Measurements from ENCODE around the gene HTR5A. TPM values are rescaled to one million over a fixed set of nuclear protein-coding genes. Genes with fewer than 3 reads are reported as not detected.

HTR5A gene
- polyA plus RNA-seq, 5 donors = not detected

DNA sequence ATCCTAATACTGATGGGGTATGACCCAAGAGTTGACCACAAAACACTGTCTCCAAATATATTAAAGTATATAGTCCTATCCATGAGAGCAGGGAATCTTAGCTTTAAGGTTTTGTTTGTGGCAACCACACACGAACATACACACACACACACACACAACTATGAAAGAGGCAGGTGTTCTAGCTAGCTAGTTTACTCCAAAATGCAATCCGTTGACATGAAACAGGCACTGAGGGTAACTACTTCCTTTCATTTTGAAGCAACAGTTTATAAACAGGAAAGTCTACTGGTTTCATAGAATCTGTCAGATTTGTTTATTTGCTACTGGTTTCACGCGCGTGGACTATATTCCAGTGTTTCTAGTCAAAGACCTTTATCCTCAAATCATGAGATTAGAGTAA is 14.8 kb downstream of the HTR5A start:
- DNase-seq = no peak

DNA sequence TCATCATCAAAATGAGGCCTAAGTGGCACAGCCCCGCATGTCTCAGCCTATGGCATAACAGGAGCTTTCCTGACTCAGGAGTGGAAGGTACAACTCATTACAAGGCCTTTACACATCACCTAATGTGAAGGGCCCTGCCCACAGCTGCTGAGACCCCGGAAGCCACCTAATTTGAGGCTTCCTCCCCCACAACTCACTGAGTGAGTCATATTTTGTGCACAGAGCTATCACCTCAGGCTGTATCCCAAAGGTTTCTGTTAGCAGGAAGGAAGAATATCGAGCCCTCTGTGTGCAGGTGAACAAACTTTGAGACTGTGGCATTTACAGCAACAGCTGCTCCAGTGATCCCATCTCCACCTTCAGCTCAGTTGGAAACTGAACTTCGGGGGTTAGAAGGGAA is 20.6 kb downstream of the HTR5A start:
- no peak for DNase-seq

DNA sequence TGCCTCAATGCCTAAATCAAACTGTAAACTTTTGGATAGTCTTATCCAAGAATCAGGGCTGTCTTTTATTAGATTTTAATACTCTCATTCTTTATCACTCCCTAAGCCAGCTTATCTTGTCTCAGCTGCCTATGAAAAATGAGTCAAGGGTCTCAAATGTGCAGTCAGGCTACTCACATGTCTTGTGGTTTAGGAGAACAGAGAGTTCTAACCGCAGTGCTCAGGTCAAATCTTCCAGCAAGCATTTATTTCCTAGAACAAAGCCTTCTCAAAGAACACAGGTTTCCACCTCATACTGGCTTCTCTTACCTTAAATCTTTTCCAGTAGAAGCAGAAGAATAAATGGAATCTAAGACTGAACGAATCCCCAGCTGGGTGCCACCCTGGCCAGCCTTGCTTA is 23.5 kb downstream of the HTR5A start:
- no peak for DNase-seq

DNA sequence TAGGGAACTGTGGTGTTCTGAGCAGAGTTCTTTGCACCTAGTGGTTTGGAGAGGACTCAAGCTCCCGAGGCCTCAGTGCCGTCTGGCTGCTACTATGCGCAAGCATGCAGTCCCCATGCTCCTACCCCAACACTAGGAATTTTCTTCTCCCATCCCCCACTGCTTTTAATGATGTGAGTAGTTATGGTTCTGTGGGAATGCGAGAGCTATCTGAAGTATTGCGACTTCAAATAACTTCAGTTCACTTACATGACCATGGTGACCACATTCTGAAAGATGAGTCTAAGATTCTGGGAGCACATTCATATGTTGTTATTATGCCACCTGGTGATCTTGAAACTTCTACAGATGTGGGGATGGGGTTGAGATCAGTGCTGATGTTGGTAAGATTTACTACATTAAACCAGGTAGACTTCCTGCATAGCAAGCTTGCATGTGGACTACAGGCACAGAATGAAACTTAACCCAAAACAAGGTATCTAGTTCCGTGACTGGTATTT is 24.6 kb downstream of the HTR5A start:
- no peak for DNase-seq

DNA sequence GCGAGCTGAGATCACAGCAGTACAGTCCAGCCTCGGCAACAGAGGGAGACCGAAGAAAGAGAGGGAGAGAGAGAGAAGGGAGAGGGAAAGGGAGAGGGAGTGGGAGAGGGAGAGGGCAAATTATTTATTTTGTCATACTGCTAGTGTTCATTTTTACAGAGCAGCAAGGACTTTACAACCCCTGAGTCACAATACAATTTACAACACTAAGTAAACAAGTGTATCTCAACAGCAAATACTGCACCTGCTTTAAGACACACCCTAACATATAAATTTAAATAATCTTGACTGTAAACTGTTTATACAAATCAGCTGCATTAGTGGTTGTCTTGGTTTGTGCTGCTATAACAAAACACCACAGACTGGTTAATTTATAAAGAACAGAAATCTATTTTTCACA is 27.2 kb downstream of the HTR5A start:
- no peak for DNase-seq

DNA sequence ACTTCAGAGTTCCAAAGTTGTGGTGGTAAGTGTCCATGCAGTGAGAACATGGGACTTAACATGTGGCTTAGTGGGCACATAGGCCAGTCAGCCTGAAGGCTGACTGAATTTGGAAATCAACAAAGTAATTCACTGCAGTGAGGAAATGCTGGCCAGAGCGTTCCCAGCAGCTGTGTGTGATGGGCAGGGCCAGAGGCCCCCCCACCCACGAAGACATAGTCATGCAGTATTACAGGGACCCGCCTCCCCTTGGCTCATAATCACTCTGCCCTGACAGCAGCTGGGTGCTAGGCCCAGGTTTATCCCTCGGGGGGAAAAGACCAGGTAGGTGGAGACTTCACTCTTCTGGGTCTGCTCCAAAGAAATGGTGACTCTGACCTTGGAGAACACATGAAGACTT is 33.7 kb downstream of the HTR5A start:
- DNase-seq = no peak

DNA sequence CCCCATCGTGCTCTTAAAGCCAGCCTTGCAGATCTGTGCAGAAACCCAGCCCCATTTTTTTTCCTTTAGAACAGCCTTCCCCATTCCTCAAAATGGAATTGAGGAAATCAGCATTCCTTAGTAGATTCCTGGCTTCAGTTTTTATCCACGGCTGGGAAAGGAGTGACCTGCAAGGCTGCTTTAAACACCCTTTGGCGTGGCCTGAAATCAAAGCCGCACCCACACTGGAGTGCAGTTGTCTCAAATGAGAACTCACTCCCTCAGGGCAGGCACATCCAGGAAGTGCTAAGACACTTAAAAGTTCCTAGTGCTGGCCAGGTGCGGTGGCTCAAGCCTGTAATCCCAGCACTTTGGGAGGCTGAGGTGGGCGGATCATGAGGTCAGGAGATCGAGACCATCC is 34.8 kb downstream of the HTR5A start:
- DNase-seq = no peak

DNA sequence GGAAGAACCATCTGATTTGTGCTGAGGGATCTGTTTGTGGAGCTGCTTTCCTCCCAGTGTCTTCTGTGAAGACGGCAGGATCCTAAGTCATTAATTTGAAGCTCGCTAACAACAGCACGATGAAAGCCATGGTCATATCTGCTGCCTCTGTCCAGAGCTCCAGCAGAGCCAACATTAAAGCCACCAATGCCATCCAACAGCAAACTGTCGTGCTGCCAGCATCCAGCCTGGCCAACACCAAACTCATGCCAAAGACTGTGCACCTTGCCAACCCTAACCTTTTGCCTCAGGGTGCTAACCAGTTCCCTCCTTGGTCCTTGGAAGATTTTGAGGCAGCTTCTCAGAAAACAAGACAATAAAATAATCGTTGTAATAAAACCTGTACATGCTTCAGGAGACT is 36.2 kb downstream of the HTR5A start:
- no peak for DNase-seq

DNA sequence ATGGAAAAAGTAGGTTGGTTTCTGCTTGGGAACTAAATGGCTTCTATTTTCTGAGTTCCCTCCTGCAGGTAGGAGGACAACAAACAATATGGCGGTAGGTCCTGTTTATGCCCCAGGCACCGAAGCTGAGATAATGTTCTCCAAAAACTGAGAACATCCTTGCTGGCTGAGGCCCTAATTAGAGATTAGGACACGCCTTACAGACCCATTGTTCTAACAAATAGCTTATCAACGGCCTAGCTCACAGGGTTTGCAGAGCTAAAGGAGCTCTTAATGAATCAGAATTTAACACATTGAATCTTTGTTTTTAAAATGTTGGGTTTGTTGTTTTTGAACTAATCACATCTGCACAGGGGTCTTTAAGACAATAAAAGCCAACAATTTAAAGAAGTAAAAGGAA is 37.0 kb downstream of the HTR5A start:
- no peak for DNase-seq

DNA sequence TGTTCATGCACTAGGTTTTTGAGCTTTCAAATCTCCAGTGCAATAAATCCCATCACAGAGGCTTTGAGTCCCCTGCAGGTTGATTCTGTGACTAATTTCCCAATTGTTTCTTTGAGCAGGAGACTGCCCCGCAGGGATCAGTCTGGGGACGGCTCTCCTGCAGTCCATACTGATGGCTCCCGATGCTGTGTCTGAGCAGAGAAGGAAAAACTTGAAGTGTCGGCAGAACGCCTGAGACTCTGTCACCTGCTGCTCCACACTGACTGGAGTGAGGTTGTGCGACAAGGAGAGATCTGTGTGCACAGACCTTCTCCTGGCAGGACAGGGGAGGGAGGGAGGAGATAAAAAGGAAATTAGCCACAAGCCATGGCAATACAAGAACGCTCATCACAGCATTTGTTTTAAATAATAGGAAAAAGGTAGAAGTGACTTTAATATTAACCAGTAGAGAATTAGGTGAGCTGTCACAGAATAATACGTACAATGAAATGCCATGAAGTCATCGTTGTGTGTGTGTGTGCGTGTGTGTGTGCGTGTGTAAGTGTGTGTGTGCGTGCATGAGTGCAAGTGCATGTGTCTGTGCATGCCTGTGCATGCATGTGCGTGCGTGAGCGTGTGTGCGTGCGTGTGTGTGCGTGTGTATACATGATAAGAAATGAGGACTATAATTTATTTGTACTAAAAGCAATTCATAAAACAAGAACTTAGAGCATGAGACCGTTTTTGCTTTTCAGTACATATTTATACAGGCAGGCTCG is 38.2 kb downstream of the HTR5A start:
- DNase-seq = no peak

DNA sequence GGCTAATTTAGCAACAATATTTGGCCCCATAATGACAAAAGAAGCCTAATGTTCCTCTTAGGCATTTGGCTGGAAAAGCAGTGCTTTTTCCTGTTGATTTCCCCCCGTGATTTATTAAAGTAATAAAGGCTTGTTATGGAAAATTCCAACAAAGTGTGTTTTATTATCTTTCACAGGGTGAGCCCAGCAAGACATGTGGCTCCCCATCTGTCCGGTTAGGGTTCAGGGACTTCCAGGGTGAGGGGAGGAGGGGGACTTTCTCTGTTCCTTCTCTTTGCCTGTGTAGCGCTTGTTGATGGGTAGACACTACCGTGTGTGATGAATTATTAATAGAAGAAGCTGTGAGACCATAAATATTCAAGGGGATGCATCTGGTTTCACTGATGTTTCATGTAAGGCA is 39.0 kb downstream of the HTR5A start:
- no peak for DNase-seq

DNA sequence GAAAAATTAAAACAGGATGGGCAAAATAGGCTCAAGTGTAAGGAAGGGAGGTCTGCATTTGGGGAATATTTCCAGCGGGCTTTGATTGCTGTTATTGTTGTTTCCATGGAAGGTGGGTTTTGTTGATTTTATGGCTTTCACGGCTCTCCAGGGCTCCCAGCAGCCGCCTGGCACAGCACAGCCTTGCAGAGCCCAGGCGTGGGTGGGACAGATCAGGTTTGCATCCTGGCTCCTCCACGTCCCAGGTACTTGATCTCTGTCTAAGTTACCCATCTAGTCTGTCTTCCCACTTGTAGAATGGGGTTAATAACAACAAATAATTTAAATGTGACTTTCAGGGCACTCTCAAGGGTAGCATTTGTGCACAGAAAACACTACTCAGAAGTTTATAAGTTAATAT is 45.2 kb downstream of the HTR5A start:
- no peak for DNase-seq

DNA sequence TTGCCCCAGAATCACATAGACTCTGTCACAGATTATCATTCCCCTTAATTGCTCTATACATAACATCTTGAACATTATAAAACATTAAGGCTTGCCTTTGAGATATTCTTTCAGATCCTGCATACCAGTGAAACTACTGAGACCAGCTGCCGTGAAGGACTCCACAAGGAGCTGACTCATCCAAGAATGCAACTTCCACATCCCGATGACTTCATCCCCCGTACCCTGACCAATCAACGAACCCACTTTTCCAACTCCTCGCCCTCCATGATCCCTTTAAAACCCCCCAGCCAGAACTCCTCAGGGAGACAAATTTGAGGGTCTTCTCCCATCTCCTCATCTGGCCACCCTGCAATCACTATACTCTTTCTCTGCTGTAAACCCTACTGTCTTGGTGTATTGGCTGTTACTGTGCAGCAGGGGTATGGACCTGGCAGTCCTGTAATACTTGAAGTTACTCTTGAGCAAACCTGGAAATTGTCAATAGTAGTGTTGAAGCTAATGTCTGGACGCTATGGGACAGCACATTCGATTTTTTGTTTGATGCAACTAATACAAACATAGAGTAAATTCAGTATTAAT is 49.8 kb downstream of the HTR5A start:
- DNase-seq = no peak

DNA sequence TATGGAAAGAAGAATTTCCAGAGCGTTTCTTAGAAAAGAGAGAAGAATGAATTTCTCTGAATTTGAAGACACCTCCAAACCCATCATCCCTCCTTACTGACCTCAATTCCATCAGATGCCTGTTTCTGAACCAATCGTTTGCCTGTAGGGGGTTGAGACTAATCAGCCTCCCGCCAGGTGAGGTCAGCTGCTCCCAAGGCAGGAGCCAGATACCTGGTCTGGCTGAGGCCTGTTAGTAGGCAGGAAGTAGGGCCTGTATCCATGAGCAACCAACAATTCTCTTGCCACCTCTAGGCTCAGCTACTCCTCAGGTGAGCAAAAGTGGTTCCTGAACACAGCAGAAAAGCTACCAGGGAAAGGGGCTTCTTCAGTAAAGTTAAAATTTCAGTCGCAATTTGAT is 50.3 kb downstream of the HTR5A start:
- no peak for DNase-seq

DNA sequence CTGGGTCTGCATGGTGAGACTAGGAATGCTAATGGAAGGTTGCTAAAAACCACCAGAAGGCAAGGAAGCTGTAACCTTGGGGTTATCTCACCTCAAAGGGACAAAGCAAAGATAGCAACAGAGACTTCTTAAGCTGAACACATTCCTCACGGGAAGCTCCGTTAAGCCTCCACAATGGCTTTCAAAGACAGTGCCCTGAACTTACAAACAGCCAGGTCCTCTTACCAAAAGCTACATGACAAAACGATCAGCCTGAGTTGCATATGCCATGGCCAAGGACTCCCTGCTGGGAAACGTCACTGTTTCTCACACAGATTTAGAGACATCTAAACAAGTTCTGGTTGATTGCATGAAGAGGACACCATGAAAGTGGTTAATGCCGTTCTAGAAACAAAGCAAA is 52.7 kb downstream of the HTR5A start:
- no peak for DNase-seq

DNA sequence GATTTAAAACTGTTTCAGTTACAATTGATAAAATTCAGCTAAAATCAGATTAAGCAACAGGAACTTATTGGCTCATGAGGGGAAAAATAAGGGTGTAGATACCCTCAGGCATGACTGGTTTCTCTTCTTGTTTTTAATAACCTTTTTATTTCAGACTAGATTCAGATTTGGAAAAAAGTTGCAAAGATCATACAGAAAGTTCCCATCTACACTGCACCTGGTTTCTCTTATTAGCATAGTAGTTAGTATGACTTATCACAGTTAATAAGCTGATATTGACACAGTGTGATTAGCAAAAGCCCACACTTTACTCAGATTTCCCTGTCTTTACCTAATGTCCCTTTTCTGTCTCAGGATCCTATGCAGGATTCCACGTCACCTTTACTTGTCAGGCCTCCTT is 53.3 kb downstream of the HTR5A start:
- no peak for DNase-seq

DNA sequence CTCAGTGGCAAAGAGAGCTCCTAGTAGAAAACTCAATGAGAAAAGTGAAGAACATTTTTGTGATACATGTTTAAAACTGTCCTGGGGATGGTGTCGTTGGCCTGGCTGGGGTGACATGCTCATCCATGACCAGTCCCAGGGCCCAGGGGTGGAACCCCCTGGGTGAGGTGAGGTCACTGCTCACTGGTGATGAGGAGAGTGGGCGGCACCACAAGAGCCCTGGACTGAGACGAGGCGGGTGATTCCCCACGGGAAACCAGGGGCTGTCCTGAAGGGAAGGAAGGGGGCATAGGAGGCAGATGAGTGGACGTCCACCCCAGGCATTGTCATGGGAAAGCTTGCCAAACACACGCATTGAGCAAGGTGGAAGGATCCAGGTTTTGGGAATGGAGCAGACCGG is 54.6 kb downstream of the HTR5A start:
- no peak for DNase-seq

DNA sequence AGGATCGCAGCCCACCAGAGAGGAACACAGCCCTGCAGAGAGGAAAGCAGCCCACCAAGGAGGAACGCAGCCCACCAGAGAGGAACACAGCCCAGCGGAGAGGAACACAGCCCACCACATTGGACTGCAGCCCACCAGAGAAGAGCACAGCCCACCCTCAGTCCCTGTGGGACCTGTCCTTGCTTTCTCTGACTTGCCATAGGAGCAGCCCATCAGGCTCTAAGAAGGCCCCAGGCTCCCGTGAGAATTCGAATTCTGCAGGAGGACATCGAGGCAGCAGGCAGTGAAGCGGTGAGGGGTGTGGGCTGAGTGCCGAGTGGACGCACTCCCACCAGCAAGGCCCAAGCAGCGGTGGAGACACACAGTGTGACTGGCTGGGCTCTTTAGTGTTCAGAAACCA is 59.1 kb downstream of the HTR5A start:
- DNase-seq = no peak

DNA sequence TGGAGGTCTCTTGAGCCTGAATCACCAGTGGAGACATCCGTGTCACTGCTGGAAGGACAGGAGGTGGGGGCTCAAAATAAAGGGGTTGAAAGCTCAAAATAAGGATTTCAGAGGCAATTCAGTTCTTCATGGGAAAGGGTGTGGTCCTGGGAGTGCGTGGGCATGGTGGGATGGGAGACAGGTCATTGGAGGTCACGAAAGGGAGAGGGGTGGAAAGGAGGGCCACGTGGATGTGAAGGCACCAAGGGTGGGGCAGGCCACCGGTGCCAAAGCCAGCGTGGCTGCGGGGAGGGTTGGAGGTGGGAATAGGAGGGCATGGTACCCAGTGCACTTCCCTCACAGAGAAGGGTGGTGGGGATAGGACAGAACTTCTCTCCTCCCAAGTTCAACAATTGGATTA is 59.7 kb downstream of the HTR5A start:
- DNase-seq = no peak

DNA sequence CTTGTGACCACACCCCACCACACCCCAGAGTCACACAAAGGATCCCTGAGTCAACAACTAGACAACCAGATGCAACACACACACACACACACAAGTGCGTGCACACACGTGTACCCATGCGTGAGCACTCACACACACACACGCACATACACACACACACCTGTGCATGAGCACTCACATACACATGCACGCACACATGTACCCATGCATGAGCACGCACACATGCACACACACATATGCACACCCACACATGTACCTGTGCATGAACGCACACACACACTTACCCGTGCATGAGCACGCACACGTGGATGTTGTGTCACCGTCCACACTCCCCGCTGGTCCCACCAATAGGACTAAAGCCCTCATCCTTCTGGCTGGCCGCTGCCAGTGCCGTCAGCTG is 60.4 kb downstream of the HTR5A start:
- no peak for DNase-seq

DNA sequence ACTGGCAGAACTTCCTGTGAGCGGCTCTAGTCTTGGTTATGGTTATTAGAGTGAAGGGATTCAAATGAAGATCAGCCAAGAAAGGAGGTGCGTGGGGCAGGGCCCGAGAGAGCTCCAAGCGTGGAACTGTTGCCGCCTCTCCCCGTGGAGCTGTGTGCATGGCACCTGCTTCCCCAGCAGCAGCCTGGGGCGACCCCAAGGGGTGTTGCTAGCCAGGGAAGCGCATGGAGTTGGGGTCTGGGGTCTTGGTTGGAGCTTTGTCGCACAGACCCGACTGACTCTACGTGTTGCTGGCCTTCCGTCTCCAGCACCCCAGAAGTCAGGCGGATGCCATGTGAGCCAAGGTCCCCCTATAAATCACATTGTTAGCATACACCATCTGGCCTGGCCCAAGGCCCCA is 61.0 kb downstream of the HTR5A start:
- no peak for DNase-seq

DNA sequence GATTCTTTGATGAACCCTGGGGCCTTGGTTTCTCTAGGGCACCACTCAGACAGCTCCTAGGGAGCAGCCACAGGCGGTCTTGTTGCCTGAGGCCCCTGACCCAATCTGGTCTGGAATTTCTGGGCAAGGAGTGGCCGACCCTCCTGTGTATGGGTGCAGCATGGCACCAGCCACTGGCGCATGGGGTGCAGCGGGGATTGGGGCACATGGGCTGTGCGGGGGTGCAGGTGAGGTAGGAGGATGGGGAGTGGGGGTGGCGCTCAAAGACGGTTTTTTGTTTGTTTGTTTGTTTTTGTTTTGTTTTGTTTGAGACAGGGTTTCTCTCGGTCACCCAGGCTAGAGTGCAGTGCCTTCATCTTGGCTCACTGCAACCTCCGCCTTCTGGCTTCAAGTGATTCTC is 62.3 kb downstream of the HTR5A start:
- no peak for DNase-seq

DNA sequence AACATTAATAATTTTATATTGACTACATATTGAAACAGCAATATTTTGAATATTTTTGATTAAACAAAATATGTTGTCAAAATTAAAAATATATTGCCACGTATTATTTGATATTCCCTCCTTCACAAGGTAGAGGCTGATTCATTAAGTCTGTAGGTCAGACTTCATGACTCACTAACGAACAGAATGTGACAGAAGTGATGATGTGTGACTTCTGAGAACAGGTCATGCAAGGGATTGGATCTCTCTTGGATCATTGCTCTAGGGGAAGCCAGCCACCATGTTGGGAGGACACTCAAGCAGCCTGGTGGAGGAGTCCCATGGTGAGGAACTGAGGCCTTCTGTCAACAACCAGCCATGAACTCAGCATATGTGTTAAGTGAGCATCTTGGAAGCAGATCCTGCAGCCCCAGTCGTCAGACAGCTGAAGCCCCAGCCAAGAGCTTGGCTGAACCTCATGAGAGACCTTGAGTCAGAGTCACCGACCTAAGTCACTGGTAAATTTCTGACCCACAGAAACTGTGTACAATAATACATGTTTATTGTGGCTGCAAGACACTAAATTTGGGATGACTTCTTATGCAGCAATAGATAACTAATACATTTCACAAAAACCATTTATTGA is 66.6 kb downstream of the HTR5A start:
- no peak for DNase-seq

Data from right lung (tissue), 5 donors.